IPS-11a (cell line): ENCODE measurements around the gene PGM3.

ENCODE experiments used
- H3K4me3 ChIP-seq: one replicate; pipeline ENCODE4 v1.5.1; 2013; ENCODE audit warnings: low read depth, low read length, control low read depth

PGM3 gene

GRCh38 chr6:83192871-83193746 is at the start of gene PGM3, which contains the start of gene RWDD2A:
TSS of gene PGM3 (minus strand) at chr6:83193265. CDS start at chr6:83191012, 2,253 bp downstream.
TSS of gene RWDD2A (plus strand) at chr6:83193357. CDS start at chr6:83194452, 1,095 bp downstream.
- peak within 1 kb of the TSS; percentile 81 for H3K4me3 ChIP-seq

GRCh38 chr6:83231146-83231545 is 38.1 kb upstream of the PGM3 start:
- no peak overlapping the region for H3K4me3 ChIP-seq

GRCh38 chr6:83226517-83226916 is 33.5 kb upstream of the PGM3 start:
- no peak overlapping the region for H3K4me3 ChIP-seq

DNA sequence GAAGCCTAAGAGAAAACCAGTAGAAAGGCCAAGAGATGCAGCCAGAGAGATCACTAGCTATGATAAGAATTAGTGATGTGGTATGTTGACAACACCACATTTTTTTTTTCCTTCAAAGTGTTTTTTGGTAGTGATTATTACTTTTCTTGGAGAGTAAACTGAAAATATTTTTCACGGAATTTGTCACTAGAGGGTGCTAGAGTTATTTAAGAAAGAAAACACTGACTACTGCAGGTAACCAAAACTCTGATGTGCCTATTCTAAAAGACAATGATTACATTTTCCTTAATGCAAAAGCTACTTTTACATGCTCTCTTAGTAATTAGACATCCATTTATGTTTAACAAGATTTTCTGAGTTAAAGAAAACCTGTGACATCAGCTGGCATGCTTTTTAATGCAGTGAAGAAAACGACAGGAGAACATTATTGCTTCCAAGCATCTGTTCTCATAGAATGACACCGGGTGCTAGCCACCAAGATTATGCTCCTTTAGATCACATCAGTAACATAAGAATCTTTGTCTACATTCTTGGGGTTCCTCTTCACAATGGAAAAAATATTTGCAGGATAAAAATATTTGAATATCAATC is 28.9 kb upstream of the PGM3 start:
- H3K4me3 ChIP-seq = no peak overlapping the region

GRCh38 chr6:83221276-83221675 is 28.2 kb upstream of the PGM3 start:
- H3K4me3 ChIP-seq = no peak overlapping the region

GRCh38 chr6:83220121-83220520 is 27.1 kb upstream of the PGM3 start:
- no peak overlapping the region for H3K4me3 ChIP-seq

DNA sequence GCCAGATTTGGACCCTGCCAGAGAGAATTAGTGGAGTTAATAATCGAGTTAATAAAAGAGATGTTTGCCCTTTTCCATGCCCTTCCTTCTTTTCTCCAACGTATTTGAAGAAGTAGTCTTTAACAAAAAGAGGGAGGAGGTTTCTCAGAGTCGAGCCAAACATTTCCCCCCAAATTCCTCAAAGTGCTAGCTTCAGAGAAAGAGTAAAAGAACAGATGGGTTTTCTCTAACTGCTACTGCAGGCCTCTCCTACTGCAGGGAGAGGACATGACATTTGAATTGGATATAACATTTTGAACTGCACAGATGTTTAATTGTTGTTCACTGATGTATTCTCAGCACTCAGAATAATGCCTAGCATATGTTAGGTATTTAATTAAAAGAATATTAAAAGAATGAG is 25.6 kb upstream of the PGM3 start:
- no peak overlapping the region for H3K4me3 ChIP-seq

GRCh38 chr6:83216806-83217205 is 23.7 kb upstream of the PGM3 start:
- H3K4me3 ChIP-seq = no peak overlapping the region

- H3K4me3 ChIP-seq = no peak overlapping the region
Observed at GRCh38 chr6:83215131-83216047, 22.3 kb upstream of the PGM3 start.

DNA sequence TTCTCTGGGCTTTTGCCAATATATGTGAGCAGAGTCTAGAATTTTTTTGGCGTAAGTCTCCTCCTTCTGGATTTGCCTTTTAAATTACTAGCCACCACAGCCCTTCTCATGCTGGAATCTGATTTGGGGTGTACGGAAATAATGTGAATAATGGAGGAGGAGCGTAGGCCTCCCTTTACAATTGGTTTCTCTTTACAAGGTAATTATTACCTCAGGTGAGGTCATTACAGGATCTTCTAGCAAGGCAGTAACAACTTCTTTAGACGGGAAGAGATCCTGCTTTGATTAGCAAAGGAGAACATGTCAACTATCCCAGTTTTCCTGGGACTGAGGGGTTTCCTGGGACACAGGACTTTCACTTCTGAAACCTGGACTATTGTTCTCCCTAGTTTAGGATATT is 9.0 kb upstream of the PGM3 start:
- no peak overlapping the region for H3K4me3 ChIP-seq

DNA sequence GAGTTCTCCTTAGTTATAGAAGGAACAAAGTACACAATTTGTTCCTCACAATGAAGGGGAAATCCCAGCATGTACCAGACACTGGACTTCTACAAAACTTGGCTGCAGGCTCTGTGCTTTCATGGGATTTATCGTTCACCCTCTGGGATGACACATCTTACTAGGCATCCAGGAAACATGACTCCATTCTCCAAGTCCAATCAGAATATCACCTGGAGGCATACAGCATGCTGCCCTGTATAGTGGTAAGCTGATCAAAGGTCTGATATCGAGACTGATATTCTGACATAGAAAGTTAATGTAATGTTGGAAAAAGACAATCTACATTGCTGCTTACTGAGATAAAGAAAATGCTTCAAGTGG is 6.8 kb upstream of the PGM3 start:
- H3K4me3 ChIP-seq = no peak overlapping the region

GRCh38 chr6:83199173-83199862 is 6.3 kb upstream of the PGM3 start:
- H3K4me3 ChIP-seq = no peak overlapping the region

GRCh38 chr6:83198486-83199172 is 5.6 kb upstream of the PGM3 start:
- no peak overlapping the region for H3K4me3 ChIP-seq

DNA sequence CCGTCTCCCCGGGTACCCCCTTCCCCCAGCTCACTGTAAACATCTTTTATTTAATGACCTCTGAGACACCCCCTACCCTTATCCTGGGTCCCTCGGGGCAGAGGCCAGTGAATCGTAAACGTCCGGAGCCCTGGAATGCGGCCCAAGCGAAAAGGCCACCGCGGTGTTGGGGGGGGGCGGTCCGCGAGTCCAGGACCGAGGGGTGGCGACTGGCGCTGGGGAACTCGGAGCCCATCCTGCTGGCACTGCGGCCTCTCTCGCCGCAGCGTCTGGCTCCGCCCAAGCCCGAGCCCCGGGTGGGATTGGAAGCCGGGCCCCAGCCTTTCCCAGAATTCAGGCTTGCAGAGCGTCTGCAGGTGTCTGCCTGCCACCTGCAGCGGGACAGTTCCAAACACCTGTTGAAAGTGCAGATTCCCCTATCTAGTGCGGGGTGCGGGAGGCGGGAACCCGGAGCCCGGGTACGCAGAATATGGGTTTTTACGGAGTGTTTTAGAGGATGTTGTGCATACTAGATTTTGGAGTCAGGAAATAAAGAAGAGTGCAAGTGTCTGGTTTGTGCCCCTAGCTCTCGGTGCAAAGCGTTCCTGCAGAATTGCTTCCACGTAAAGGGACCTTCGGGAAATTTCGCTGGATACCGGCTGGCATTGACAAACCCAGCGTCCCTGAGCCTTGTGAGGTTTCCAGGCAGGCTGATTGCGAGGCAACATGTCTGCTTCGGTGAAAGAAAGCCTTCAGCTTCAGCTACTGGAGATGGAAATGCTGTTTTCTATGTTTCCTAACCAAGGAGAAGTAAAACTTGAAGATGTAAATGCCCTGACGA is 892 bp upstream of the PGM3 start:
- peak overlapping the region; percentile 81 for H3K4me3 ChIP-seq

GRCh38 chr6:83192456-83192855 is 609 bp downstream of the PGM3 start:
- peak overlapping the region; percentile 81 for H3K4me3 ChIP-seq

GRCh38 chr6:83191974-83192373 is 1.1 kb downstream of the PGM3 start:
- H3K4me3 ChIP-seq = peak overlapping the region; percentile 81

DNA sequence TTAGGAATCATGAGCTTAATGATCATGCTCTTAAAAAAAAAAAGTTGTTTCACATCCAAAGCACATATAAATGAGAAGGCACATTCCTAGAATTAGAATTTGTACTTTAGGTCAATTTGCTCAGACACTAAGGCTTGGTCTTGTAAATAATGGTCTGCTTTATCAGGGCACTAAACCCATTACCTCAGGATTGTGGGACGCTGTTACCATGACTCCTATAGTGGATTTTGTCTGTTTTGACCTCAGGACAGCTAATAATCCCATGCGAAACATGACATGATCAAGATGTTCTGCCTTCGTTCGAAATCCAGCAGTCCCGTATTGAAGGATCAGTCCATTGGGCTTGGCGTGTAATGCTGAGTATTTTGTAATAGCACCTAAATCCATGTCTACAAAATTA is 2.4 kb downstream of the PGM3 start:
- no peak overlapping the region for H3K4me3 ChIP-seq

DNA sequence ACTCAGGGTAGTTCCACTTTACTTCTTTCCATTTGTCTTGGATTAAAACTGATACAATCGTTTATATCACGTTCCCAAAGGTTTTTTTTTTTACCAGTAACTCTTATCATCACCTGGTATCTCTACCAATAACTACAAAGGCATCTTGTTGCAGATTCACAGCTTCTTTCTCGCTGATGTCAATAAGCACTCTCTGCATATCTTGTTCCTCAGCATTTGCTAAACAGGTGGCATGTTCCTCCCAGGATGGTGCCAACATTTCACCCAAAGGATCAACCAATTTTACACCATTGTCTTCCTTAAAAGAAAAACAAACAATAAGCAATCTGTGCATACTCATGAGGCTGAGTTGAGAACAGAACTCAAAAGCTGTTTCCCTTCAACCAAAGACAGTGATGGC is 4.6 kb downstream of the PGM3 start:
- H3K4me3 ChIP-seq = no peak overlapping the region

DNA sequence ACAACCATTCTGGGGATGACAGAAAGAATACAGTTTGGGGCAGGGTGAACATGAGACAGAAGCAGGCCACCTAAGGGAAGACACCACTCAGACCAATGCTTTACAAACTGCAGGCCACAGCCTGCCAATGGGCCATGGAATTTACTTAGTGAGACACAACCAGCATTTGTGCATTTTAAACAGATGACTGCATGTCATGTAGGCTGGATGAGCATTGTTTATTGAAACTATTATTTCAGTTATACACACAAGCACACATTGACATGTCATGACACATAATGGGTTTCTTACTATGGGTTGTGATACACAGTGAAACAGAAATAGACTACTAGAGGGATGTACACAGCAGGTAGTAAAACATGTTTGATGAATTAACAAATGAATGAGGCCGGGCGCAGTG is 8.0 kb downstream of the PGM3 start:
- H3K4me3 ChIP-seq = no peak overlapping the region
